IPS-NIHi7 (cell line): Measurements from ENCODE around the gene MYO3B.
"Not testable (repeated sequence)": the region's sequence is repeated elsewhere in the genome, so short reads cannot be mapped to it uniquely, and the experiment has no call there.

ENCODE experiments used
- DNase-seq: peaks from one replicate; pipeline ENCODE4 v3.0.0; 2012; ENCODE audit warnings: mixed read lengths; ENCODE audit errors: extremely low spot score

The MYO3B gene

DNA sequence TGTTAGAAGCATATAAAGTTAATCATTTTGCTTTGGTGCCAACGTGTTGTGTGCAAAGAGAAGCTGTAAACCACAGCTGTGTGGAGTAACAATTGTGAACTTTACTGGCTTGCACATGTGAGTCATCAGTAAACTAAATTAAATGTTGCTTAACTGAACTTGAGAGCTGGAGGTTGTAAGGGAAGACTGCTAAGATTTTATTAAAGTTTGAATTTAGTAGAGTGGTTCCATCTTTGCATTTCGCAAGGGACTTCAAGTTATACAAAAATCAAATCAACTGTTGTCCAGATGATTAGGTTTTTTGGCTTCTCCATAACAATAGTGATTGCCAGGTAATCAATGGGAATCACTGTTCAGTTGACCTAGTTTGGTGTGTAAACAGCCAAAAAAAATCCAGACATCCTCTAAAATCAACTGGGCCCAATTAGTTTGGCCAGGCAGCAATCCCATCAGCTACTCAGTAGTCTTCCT, 247.4 kb downstream of the MYO3B start:
- DNase-seq, result no peak

DNA sequence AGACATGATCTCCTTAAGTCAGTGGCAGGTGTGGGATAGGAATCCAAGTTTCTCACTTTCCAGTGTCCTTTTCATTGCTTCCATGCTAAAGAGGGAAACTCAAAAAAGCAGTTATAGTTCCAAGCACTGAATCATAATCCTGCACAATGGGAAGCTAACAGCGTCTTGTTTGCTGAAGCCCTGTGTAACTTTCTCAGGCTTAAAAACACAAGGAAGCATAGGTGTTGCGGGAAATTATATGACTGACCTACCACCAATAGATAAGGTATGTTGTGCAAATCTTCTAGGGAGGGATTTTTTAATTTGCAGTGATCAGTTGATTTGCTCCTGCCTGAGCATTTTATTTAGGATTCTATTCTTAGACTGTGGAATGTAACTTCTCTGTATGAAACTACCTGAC, 250.9 kb downstream of the MYO3B start:
- no peak for DNase-seq

DNA sequence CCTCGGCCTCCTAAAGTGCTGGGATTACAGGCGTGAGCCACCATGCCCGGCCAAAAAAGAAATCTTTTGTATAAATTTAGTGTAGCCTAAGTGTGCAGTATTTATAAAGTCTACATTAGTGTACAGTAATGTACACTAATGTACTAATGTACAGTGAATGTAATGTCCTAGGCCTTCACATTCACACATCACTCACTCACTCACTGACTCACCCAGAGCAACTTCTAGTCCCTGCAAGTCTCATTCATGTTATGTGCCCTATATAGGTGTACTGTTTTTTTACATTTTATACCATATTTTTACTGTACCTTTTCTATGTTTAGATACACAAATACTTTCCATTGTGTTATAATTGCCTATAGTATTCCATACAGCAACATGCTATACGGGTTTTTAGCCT, 254.9 kb downstream of the MYO3B start:
- no peak for DNase-seq

DNA sequence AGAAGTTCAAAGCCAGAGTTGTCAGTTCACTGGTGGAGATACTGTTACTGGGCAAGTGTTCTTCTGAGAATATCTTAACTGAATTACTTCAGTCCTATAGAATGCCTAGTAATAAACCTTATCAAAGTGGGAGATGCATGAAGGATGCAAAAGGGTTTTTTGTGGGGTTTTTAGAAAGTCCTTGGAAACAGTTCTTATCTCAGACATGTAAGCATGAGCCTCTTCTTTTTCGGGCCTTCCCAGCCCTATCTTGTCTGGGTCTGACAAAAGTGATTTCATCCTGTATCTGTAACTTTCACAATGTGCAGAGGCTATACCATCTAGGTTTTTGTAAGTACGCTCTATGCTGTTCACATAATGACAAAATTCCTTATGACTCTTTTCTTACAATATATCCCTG, 255.5 kb downstream of the MYO3B start:
- DNase-seq, result no peak

DNA sequence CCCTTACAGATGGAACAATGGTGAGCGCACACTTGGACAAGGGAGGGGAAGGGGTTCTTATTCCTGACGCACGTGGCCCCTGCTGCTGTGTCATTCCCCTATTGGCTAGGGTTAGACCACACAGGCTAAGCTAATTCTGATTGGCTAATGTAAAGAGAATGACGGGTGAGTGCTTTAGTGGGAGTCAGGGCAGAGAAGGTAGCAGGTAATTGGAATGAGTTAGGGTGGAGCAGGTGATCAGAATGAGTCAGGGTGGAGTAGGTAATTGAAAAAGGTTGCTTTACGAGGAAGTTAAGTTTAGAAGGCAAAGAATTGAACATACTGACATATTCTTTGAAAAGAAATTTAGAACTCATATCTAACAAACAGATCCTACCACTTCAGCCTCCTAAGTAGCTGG, 256.4 kb downstream of the MYO3B start:
- not testable (repeated sequence) for DNase-seq

DNA sequence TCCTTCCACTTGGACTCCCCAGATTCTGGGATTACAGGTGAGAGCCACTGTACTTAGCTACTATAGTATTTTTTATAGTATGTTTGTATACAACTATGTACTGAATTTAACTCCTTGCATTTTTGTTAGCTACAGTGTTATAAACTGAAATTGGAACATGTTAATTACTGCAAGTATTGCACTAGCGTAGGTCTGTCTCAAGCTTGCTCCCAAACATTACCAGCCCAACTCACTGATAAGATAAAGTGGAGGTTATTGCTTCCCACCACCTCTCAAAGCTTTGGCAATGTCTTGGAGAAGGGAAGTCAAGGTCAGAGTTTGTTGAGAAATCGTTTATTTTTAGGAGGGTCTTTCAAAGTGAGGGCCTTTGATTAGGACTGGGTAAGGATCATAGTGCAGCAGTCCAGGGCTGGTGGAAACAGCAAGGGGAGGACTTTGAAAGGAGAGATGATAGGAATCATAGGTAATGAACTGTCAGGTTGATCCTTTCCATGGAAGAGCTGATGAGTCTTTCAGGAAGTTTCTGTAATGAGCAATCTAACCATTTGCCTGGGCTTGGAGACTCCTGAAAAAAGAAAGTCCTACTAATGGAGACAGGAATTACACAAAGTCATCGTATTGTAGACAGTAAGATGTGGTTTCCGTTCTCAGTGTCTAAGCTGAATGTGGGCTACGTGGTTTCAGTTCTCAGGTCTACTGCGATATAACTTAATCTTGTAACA, 257.1 kb downstream of the MYO3B start:
- no peak for DNase-seq

DNA sequence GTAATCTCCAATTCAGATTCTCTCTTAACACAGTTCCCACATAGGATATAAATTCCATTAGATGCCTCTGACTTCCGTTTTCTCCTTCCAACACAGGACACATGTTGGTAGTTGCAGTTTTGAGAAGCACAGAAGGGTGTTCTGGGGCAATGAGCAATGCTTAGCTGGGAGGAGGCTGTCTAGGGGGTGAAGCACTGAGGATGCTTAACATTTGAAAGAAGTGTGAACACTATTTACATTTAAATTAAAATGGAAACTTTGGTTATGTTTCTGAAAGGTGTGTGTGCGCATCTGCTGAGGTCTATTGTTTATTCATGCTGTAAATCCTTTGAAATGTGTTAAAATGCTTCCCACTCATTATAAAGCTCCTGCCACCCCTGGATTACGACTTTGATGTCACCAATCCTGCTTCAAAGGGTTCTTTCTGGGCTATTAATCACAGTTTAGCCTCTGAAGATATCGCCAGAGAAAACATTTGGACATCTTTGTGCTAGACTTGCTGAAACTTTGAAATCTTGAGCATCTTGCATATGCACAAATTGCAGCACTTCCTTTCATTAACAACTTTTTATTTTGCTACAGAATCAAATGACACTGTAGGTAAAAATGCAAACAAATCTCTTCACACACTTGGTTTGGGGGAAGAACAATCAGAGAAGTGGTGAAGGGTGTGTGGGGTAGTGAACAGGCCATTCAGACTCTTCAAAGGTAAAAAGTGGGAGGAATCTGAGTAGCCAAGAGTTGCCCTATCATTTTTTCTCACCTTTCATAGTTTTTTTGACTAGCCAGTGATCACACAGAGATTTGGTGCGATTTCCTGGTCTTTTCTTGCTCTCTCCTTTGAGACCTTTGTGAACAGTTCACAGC, 258.4 kb downstream of the MYO3B start:
- DNase-seq, result peak; percentile 48

DNA sequence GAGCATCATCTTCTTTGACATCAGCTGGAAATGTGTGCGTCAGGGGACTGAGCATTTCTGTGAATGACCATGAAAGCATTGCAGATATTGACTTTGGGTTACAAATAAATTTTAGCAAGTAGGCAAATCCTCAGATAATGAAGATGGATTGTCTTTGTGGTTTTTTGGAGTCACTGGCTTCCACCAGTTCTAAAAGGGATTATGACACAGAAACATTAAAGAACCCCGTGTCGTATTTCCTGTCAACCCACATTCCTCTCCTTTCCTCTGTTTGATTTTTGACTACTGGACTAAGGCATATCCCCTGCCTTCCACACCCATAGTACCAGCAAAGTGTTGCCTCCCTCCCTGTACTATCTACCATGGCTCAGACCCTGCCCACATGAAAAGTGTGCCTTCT, 268.1 kb downstream of the MYO3B start:
- no peak for DNase-seq

DNA sequence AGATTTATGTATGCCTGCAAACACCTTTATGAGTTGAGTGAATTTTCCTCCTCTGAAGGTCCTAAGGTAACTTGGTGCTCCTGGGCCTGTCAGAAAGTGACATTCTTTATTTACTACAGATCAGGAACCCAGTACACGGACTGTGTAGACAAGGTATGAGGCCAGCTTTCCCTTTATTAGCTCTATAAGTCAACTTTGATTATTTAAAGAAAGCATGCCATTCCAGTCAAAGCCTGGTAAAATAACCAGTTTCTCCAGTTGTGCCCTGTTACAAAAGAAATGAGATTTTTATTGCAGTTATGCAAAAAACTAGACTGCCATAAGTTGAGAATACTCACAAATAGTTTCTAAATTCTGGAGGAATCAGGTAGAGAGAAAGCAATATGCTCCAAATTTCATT, 271.1 kb downstream of the MYO3B start:
- DNase-seq, result no peak

DNA sequence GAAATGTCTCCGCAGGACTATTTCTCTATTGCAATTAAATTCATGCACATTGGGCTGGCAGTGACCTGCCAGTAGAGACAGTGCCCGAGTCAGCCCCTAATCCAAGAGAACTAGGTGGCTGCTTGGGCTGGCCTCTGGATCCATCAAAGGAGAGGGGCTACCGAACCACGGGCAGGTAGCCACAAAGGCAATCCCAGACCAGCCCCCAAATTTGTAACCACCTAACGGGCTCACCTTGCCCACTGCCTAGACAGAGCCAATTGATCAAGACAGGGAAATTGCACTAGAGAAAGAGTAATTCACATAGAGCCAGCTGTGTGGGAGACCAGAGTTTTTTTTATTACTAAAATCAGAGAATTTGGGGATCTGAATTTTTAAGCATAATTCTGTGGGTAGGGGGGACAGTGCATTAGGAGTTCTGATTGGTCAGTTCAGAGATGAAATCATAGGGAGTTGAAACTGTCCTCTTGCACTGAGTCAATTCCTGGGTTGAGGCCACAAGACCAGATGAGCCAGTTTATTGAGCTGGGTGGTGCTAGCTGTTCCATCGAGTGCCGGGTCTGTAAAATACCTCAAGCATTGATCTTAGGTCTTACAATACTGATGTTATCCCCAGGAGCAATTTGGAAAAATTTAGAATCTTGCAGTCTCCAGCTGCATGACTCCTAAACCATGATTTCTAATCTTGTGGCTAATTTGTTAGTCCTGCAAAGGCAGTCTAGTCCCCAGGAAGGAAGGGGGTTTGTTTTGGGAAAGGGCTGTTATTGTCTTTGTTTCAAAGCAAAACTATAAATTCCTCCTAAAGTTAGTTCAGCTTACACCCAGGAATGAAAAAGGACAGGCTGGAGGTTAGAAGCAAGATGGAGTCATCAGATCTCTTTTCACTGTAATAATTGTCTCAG, 276.8 kb downstream of the MYO3B start:
- no peak for DNase-seq

DNA sequence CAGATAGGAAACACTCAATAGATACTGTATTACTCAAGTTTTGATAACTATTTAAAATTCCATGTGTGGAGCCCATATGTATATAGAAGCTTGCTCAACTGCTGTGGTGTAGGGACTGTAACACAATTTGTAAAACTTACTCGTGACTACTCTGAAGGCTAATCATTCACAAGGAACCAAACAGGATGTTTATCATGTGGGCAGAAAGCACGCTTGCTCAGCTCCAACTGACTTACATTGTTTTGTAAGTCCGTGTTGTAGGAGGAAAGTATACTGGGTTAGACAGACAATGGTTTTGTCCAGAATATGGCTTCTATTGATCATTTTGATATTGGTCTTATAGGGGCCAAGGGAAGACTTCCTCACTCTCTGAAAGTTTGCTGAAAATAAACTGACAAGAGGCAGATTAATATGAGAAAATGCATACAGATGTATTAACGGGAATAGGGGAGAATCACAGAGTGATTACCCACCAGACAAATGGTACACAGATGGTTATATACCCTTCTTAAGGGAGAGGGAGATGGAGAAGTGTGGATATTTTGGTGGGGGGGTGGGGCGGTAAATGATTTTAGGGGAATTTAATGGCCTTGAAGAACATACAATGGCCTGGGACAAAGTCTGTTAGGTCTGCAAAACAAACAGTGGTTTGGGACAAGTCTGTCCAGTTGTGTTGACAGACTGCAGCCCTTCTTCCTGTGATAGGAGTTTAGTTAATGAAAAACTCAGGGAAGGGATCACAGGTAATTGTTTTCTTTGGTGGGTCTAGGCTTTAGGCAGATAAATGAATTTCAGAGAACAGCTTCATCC, 277.9 kb downstream of the MYO3B start:
- no peak for DNase-seq

DNA sequence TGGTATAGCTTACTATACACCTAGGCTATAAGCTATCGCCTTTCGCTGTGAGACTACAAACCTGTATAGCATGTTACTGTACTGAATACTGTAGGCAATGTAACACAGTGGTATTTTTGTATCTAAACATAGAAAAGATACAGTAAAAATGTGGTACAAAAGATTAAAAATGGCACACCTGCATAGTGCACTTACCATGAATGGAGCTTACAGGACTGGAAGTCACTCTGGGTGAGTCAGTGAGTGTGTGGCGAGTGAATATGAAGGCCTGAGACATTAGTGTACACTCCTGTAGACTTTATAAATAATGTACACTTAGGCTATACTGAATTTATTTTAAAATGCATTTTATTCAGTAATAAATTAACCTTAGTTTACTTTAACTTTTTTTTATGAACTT, 279.0 kb downstream of the MYO3B start:
- DNase-seq, result no peak

DNA sequence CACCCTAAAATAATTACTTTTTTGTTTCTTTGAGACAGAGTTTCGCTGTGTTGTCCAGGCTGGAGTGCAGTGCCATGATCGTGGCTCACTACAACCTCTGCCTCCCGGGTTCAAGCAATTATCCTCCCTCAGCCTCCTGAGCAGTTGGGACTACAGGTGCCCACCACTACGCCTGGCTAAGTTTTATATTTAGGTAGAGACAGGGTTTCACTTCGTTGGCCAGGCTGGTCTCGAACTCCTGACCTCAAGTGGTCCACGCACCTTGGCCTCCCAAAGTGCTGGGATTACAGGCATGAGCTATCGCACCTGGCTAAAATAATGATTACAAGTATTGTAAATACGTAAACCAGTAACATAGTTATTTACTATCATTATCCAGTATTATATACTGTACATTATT, 279.8 kb downstream of the MYO3B start:
- no peak for DNase-seq

DNA sequence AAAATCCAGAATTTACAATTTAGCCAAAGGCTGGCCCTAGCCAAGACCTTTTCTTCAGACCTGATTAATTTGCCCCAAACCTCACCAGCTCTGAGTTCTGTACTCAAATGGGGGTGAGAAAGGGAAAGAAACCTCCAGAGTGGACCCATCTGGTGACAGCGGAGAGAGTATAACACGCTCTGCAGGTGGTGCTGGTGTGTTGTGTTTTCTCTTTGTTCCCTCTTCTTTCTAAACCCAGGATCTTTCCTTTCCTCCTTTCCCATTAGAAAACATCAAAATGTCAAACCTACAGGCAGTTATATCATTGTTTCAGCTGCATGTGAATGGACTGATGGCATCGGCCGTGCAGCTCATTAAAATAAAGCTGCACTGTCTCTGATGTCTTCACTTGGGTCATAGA, 283.9 kb downstream of the MYO3B start:
- DNase-seq, result peak; percentile 40

DNA sequence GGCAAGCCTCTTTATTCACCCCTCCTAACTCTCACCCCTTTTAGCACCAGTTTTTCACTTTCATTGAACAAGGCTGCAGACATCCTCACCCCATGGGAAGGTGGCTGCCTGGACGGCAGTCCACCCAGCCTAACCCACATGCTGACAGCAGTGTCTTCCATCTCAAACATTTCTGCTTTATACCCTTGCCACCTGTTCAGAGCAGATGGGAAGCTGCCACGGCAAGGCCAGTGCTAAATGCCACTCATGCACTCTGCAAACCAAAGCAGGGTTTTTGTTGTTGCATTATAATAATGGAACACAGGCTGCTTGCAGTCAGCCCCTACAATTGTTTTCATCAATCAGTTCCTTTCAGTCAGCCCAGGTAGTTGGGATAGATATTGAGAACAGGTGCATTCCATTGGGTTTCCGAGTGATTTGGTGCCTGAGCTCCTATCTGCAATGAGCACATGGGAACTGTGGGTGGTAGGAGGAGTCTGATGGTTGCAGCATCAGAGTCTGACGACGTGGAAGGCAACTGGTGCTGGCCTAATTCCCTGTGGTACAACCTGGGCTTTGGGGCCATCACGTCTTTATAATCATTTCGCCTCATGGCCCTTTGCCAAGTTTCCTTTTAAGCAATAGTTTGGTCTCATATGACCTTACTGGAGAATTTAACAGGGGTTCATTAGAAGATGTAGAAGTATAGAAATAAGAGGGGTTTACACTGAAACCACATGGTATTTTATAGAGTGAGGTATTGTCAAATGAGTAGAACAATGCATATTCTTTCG, 284.7 kb downstream of the MYO3B start:
- DNase-seq, result no peak

DNA sequence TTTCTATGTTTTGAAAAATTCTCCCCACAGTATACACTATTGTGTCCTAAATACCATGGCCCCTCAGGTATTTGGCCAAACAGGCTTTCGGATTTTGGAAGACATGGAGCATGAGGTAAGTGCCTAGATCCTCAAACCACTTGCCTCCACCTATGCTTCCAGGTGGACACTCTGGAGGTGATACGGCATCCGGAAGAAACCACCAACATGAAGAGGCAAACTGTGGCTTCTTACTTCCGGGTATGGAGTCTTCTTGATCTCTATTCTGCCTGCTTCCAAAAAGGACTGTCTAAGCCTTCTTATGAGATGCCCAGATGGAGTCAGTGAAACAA, 285.2 kb downstream of the MYO3B start:
- DNase-seq, result no peak

DNA sequence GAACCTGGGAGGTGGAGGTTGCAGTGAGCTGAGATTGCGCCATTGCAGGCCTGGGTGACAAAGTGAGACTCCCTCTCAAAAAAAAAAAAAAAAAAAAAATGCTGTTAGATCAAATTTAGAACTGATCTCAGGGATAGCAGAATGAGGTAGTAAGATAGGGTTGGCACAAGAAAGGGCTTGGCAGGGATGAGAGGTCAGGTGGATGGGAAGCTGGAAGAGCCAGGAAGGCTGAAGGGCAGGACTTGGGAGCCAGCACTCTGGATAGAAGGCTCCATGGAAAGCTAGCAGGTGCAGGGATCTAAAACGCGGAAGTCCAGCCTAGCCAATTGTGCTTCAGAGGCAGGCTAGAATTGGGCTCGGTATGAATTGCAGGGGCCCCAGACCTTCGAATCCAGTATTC, 286.3 kb downstream of the MYO3B start:
- no peak for DNase-seq

DNA sequence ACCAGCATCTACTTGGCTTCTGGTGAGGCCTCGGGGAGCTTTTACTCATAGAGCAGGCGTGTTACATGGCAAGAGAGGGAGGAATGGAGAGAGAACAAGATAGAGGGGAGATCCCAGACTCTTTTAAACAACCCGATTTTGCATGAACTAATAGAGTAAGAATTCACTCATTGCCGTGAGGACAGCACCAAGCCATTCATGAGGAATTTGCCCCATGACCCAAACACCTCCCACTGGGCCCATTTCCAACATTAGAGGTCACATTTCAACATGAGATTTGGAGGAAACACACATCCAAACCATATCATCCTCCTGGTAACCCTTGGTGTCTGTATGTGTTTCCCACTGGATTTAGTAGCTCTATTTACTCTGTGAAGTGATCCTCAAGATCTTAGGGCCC, 287.3 kb downstream of the MYO3B start:
- no peak for DNase-seq

DNA sequence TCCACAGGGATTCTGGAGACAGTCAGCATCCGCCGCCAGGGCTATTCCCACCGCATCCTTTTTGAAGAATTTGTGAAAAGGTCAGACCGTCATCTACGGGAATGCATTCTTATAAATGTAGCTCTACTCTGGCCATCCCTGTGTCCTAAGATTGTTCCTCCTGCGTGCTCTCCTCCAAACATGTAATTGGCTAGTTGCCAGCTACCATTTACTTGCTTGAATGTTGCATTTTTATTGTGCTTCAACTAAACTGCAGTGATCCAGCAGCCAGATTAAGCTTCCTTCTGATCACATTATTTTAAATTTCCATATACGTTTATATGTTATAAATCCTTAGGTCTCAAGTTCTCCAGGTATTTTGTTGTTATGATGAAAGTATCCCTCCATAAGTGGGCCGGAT, 288.7 kb downstream of the MYO3B start:
- no peak for DNase-seq

DNA sequence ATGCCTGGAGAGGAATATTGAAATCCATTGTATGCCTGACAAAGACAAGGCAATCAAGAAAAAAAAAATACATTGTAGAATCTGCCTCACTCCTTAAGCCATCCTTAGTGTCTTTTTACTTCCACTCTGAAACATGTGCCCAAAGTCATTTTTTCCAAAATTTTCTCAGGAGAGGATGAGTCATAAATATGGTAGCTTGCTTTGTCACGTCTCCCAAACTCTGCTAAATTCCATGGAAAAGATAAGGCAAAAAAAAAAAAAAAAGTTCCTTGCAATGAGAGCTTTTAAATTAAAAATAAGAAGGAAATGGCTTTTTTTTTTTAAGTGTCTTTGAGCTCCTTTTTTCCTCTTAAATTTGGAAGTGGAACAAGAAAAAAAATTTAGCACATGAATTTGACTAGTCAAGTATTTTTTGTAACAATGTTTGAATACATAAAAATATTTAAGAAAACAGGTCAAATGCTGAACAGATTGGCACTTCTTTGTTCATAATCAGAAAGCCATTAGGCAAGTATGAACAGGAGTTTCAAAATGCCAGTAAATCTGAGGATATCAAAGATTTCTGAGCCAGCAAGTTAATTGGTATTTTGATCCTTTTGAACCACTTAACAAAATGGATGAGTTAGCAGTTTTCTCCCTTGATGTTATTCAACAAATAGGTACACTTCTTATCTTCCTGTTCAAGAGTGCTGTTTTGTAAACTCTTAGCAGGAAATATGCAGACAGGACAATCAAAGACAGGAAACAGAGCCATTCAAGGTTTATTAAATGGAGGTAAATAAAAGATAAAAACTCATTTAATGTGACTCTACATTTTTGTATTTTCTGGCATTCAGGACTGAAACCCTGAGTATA, 289.8 kb downstream of the MYO3B start:
- no peak for DNase-seq
